GM19025 (cell line): ENCODE measurements around the gene ANKRD45.
A peak's percentile ranks its signal among the peaks of the same experiment; 100 is the strongest.
"Not testable (repeated sequence)": the region's sequence is repeated elsewhere in the genome, so short reads cannot be mapped to it uniquely, and the experiment has no call there.

Experiments used
- ATAC-seq: cut with Tn5 transposase; IDR thresholded peaks from one replicate; pipeline ENCODE4 v1.9.1; 2021; ENCODE audit warnings: mild to moderate bottlenecking, low read depth, moderate library complexity; ENCODE audit not compliant: unreplicated experiment

Gene ANKRD45

DNA sequence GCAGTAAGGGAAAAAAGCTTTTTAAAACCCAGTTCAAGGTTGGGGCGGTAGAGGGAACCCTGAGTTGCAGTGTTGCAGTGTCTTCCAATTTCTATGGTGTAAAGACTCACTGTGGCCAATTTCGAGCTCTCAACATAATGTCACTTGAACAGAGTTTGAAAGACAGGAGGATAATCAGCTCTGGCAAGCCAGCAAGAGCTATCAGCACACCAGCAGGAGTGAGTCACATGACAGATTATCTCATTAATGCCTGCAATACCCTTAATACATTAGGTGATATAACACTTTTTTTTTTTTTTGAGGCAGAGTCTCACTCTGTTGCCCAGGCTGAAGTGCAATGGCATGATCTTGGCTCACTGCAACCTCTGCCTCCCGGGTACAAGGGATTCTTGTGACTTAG, 89.6 kb downstream of the ANKRD45 start:
- ATAC-seq = no peak

GRCh38 chr1:173573596-173573995, 96.1 kb downstream of the ANKRD45 start:
- no peak for ATAC-seq

DNA sequence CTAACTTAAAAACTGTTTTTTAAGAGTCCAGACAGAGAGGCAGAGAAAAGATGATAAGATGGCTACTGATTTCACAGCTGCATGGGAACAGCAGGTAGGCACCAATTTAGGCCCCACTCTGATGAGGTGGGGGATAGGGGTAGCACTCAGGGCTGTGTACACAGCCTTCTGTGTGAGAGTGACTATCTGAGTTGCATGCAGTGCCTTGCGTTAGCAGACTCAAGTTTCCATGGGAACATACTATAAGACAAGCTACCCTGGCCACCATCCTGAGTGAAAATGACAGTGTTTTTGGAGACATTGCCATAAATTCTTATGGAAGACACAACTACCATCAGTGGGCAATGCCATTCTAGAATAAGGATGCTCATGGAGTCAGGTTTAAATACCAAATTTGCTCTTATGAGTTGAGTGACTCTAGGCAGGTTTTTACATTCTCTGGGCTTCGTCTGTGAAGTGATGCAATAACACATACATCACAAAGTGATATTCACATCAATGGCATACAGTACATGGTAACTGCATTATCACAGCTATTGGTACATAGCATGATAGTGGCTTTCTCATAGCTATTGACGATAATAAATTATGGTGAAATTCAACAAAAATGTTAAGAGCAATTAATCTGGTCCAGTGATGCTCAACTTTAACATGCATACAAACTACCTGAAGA, 97.3 kb downstream of the ANKRD45 start:
- ATAC-seq = no peak

DNA sequence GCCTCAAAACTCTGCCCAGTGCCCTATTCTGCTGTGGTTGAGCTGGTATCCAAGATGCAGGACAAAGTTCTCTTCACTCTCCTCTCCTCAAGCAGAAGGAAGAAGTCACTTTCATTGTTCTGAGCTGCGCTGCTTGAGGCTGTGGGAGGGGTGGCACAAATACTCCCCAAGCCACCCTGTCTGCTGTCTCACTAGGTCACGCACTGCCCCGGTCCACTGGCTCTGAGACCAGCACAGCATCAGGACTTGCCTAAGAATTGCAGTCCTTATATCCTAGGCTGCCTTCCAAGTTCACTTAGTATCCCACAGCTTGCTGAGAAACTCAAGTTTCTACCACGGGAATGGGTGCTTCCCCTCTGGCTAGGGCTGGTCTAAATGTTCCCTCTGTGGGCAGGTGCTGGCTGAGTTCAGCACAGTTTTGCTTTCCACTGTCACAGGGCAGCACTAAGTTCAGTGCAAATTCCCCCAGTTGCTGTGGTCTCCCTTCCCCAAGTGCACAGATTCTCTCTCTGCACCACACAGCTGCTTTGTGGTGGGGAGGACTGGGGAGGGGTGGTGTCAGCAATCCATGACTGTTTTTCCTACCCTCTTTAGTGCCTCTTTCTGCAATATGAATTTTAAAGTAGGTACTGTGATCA, 99.2 kb downstream of the ANKRD45 start:
- peak; percentile 79 for ATAC-seq

GRCh38 chr1:173568483-173568882, 101.2 kb downstream of the ANKRD45 start:
- no peak for ATAC-seq

DNA sequence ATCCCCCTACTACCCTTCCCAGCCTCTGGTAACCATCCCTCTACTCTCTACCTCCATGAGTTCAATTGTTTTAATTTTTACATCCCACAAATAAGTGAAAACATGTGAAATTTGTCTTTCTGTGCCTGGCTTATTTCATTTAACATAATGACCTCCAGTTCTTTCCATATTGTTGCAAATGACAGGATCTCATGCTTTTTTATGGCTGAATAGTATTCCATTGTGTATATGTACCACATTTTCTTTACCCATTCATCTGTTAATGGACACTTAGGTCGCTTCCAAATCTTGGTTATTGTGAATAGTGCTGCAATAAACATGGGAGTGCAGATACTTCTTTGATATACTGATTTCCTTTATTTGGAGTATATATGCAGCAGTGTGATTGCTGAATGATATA, 105.8 kb downstream of the ANKRD45 start:
- ATAC-seq = not testable (repeated sequence)

DNA sequence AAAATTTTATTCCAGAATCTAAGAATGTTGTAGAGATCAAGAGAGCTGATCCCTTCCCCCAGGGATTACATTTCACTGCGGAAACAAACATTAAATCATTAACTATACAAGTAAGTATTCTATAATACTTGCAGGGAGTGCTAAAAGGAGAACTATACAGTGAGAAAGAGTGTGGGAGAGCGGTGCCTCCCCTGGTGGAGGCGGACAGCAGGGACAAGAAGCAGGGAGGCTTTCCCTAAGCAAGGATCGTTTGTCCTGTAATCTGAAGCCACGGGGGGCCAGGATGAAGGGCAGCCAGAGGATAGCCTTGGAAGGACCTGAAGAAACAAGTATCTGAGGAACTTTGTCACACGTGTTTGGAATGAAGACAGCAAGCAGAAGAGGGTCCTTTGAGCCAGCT, 106.8 kb downstream of the ANKRD45 start:
- no peak for ATAC-seq

- ATAC-seq = no peak
These were observed 108.4 kb downstream of the ANKRD45 start for GRCh38 chr1:173561263-173561662.

GRCh38 chr1:173560285-173560880, 109.3 kb downstream of the ANKRD45 start:
- ATAC-seq = no peak
